VCaP (cell line): Measurements from ENCODE around the gene IFIT1.

Source experiments
- H3K27ac ChIP-seq: fragments of 450-650 bp; 2 replicates; pipeline ENCODE4 v1.5.1; 2017
- CTCF ChIP-seq: fragments of 450-650 bp; conservative IDR thresholded peaks from 2 replicates; pipeline ENCODE4 v1.5.1; 2017; ENCODE audit warnings: mild to moderate bottlenecking, moderate library complexity

IFIT1 gene

GRCh38 chr10:89369156-89370105, 23.0 kb upstream of the IFIT1 start:
- TF ChIP-seq CTCF, result peak; percentile 70
- no peak overlapping the region for H3K27ac ChIP-seq

- H3K27ac ChIP-seq, result no peak overlapping the region
- no peak for TF ChIP-seq CTCF
Measured at GRCh38 chr10:89371079-89371478, 21.3 kb upstream of the IFIT1 start.

- H3K27ac ChIP-seq, result peak overlapping the region; percentile 87; the same call in 1 of the 2 replicates
- TF ChIP-seq CTCF, result no peak
Measured at GRCh38 chr10:89371987-89372386, 20.4 kb upstream of the IFIT1 start.

GRCh38 chr10:89373916-89374711, 18.3 kb upstream of the IFIT1 start:
- TF ChIP-seq CTCF, result no peak
- H3K27ac ChIP-seq, result peak overlapping the region; percentile 87

- peak overlapping the region; percentile 87 for H3K27ac ChIP-seq
- TF ChIP-seq CTCF, result no peak
Measured at GRCh38 chr10:89374713-89375141, 17.7 kb upstream of the IFIT1 start.

GRCh38 chr10:89377705-89378637, 14.5 kb upstream of the IFIT1 start, which contains the start of gene IFIT1B:
TSS of gene IFIT1B (plus strand) at chr10:89378056. CDS start at chr10:89378136, 80 bp downstream.
- no peak within 1 kb of the TSS for H3K27ac ChIP-seq
- TF ChIP-seq CTCF, result no peak
